GM19438 (cell line): ENCODE data around the gene ZNF791.
A peak's percentile ranks its signal among the peaks of the same experiment; 100 is the strongest.
"Not testable (repeated sequence)": the region's sequence is repeated elsewhere in the genome, so short reads cannot be mapped to it uniquely, and the experiment has no call there.

Experiments
- ATAC-seq: cut with Tn5 transposase; IDR thresholded peaks from one replicate; pipeline ENCODE4 v1.9.1; 2021; ENCODE audit warnings: low read depth; ENCODE audit not compliant: unreplicated experiment

ZNF791 gene

GRCh38 chr19:12665671-12666264 is 55.0 kb downstream of the ZNF791 start:
- ATAC-seq = no peak

DNA sequence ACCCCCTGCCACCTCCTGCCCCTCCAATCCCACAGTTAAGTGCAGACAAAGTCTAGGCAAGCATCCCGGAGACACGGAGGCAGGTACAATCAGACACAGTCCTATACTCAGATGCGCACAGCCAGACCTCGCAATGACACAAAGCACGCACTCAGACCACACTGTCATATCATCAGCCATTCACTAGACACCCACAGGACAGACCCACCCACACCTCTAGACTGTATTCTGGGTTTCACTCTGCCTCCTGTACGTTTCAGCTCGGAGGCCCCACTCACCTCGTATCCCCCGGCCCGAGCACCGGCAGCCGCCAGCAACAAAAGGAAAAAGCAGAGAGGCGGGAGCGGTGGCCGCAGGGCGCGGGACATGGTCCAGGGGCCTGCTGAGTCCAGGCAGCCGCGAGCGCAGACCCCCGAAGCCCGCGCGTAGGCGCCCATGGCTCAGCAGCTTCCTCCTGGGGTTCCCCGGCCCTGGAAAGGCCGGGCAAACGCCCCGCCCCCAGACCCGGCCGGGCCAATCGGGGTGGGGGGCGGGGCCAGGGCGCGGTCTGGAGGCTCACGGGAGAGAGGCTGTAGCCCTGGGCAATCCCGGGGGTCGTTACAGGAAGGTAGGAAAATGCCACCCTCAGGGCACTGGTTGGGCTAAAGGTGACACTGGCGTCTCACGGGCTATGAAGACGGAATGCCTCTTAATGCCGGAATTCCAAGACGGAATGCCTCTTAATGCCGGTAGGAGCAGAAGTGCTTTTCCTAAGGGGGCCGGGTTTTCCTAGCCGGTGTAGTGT is 55.7 kb downstream of the ZNF791 start, which contains the start of the genes MAN2B1 and WDR83:
MAN2B1 (minus strand) TSS at position 478 of the 784 bp plus-strand sequence; CDS start at position 437, 41 bp downstream.
WDR83 (plus strand) TSS at position 543 of the 784 bp plus-strand sequence. CDS start 2,984 bp downstream, outside the sequence.
- ATAC-seq = peak; percentile 59

DNA sequence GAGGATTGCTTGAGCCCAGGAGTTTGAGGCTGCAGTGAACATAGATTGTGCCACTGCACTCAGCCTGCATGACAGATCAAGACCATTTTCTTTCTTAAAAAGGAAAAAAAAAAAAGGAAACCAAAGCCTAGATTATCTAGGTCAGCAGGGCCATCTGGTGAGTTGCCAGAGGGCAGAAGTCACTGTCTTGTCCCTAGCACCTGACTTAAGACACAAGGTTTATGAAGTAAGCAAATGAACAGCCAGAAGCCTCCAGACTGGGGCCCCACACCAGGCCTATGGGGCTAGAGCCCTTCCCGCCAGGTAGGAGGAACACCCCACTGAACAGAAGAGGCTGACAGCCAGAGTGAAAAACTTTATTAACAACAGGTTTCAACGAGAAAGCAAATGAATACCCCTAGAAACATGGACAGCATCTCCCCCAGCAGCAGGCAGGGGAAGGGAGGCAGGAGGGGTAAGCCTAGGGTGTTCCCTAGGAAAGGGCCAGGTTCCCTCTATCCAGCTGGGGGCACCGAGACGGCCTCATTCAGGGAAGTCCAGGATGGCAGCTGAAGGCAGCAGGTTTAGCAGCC is 57.1 kb downstream of the ZNF791 start:
- no peak for ATAC-seq

DNA sequence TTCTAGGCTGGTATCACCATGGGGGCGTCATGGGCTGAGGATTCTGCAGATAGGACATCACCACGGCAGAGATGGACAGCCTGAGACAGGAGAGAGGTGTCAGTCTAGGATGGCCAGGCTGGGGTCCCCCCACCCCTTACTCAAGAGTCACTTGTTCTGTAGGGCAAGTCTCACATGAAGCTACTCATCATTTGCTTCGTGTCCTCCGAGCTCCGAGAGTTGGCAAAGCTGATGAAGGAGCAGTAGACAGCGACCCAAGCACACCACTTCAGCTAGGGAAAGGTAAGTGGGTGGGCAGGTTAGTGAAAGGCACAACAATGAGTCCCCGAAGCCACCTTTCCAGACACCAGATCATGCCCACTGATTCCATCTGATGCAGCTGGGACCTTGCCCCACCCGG is 57.6 kb downstream of the ZNF791 start:
- no peak for ATAC-seq

- ATAC-seq = no peak
Measured at GRCh38 chr19:12668932-12669269, 58.2 kb downstream of the ZNF791 start.

DNA sequence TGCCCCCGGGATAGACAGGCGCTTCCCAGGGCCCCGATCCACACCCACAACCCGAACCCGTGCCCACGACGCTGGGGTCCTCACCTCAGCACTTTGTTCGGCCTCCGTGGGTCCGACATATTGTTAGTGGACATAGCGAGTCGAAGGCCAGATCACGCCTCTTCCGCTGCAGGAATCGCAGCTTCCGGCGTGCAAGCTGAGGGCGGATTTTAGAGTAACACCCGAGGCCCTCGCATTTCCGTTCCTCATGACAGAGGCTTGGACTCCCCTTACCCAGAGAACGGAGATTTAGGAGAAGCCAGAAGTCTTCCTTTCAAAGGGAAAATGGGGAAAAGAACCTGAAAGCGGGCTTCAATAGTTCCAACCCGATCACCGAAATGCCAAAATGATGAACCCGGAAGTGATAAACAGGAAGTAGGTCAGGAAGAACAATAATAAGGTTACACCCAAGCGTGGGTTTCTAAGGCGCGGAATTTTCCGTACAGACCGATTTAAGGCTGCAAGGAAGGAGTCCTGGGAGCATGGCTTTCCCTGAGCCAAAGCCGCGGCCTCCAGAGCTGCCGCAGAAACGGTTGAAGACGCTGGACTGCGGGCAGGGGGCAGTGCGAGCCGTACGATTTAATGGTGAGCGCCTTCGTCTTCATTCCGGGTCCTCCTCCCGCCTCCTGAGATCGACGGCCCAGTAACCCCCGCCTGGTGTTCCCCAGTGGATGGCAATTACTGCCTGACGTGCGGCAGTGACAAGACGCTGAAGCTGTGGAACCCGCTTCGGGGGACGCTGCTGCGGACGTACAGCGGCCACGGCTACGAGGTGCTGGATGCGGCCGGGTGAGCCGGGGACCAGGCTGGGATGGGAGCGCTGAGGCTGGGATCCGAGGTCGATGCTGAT is 58.8 kb downstream of the ZNF791 start:
- ATAC-seq = no peak

DNA sequence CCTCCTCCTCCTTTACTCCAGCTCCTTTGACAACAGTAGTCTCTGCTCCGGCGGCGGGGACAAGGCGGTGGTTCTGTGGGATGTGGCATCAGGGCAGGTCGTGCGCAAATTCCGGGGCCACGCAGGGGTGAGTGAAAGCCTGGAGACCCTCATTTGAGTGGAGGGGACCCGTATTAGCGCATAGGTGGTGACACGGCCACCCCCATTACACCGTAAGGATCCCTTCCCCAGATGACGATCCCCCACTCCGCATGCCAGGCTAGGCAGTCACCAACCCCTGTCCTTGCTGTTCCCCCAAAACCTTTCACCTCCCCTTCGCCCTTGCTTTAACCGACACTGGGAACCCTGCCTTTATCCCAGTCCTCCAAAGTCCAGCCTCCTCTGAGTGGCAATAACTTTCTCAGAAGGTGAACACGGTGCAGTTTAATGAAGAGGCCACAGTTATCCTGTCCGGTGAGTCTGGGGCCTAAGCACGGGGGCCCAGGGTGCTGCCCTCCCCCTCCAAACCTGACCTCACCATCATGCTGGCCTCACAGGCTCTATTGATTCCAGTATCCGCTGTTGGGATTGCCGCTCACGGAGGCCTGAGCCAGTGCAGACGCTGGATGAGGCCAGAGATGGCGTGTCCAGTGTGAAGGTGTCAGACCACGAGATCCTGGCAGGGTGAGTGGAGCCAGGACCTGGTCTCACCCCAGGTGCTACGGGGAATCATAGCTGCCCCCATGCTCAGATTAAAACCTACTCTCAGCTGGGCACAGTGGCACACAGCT is 59.6 kb downstream of the ZNF791 start:
- no peak for ATAC-seq

- no peak for ATAC-seq
Measured at GRCh38 chr19:12672744-12673143, 62.0 kb downstream of the ZNF791 start.

DNA sequence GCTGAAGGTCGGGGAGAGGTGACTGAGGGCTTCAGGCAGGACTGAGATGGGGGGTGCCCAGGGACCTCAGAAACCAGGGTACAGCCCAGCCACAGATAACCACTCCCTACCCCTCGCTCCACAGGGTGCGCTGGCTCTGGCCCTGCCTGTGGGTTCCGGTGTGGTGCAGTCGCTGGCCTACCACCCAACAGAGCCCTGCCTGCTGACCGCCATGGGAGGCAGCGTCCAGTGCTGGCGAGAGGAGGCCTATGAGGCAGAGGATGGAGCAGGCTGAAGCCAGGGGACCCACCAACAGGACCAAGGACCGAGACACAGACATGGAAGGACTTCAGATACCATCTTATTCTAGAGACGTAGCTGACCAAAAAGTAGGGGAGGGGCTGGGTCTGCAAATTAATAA is 64.7 kb downstream of the ZNF791 start:
- no peak for ATAC-seq

DNA sequence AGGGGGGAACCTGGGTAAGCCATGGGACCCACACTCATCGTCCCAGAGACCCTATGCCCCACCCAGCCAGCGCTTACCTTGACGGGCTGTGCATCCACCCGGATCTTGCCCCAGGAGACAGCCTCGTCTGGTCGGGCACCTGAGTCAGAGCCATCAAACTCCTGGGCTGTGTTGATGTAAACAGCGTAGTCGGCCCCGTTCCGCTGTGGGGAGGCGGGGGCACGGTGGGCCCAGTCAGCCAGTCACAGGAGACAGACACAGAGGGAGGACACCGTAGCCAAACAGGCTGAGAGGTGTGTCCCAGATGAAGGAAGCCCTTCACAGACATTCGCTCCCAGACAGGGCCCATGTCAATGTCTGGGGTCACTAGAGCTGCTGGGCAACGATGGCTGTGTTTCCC is 65.2 kb downstream of the ZNF791 start:
- no peak for ATAC-seq

GRCh38 chr19:12676384-12676792 is 65.7 kb downstream of the ZNF791 start:
- no peak for ATAC-seq

DNA sequence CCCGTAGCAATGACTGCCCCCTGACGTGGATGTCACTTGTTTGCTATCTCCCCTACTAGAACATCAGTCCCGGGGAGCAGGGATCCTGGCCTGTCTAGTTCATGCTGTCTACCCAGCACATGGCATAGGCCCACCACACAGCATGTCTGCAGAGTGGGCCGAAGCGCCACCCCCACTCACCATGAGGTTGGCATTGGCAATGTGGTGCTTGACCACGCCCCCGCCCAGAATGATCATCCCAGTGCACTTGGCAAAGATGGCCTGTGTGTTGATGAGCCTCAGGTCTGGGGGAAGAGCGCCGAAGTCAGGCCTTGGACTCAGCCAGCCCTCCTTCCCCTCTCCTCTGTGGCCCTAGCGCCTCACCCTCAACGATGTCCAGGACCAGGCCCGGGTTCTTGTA is 66.2 kb downstream of the ZNF791 start:
- no peak for ATAC-seq

DNA sequence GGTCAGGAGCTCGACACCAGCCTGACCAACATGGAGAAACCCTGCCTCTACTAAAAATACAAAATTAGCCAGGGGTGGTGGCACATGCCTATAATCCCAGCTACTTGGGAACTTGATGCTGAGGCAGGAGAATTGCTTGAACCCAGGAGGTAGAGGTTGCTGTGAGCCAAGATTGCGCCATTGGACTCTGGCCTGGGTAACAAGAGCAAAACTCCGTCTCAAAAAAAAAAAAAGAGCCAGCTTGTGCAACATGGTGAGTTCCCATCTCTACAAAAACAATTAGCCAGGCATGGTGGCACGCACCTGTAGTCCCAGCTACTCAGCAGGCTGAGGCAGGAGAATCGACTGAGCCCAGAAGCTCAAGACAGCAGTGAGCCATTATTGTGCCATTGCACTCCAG is 67.3 kb downstream of the ZNF791 start:
- ATAC-seq = not testable (repeated sequence)

GRCh38 chr19:12680034-12680433 is 69.3 kb downstream of the ZNF791 start:
- no peak for ATAC-seq

DNA sequence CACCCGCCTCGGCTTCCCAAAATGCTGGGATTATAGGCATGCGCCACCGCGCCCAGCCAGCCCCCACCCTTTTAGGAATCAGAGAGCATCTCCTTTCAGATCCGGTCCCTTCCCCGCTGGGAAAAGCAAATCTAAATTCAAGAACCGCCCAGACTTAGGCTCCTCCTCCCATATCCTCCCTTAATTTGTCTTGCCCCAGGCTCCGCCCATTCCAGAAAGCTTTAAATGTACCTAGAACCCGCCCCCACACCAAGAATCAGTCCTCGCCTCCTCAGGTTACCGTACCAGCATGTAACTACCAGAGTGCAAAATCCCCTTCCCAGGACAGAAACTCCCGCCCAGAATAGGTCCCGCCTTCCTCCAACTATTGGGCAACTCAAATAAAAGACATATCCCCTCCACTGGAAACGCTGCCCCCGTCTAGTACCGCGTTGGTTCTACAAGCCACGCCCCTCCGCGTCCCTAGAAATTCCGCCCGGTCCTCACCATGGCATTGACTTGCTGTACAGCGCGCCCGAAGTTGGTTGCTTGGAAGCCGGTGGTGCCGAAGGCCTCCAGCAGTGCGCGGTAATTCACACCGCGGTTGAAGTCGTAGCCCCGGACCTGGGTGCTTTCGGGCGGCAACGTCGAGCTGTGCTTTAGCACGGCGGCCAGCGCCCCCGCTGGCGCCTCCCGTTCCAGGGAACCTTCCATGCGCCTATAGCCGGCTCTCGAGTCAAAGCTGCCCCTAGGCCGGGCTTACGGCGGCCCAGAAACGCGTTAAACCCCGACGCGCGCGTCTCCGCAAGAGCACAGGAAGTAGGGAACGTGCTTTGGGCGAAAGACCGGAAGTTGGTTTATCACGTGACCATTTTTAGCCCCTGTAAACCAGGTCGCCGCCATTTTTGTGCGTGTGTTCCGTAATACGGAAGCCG is 70.6 kb downstream of the ZNF791 start, which contains the start of gene DHPS:
DHPS (minus strand) TSS at position 807 of the 914 bp plus-strand sequence; CDS start at position 693, 114 bp downstream.
- ATAC-seq = peak; percentile 69
